ENCODE results near the gene WDR54. TPM values are rescaled to one million over a fixed set of nuclear protein-coding genes. Genes with fewer than 3 reads are reported as not detected.
A peak's percentile ranks its signal among the peaks of the same experiment; 100 is the strongest.
"Not testable (repeated sequence)": the region's sequence is repeated elsewhere in the genome, so short reads cannot be mapped to it uniquely, and the experiment has no call there.

Gene WDR54
- total RNA-seq, 1 donor from 2014 or later = 4.6 TPM

DNA sequence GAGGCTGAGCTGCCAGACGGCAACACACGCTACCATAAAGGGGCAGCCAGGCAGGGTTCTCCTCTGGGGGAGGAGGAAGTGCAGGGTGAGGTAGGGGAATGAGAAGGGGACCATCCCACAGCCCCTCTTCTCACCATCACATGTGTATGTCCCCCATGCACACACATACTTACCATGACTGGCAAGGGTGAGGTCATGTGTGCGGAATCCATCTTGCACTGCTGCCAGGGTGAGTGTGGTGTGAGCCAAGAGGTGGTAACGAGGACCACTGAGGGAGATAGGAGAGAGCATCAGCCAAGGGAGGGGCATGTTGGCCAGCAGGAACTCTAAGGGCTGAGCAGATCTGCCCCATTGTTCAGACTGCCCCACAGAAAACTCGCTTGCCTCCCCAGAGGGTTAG, 7.1 kb downstream of the WDR54 start:
- DNase-seq (ENCODE audit: low spot score) = no peak

DNA sequence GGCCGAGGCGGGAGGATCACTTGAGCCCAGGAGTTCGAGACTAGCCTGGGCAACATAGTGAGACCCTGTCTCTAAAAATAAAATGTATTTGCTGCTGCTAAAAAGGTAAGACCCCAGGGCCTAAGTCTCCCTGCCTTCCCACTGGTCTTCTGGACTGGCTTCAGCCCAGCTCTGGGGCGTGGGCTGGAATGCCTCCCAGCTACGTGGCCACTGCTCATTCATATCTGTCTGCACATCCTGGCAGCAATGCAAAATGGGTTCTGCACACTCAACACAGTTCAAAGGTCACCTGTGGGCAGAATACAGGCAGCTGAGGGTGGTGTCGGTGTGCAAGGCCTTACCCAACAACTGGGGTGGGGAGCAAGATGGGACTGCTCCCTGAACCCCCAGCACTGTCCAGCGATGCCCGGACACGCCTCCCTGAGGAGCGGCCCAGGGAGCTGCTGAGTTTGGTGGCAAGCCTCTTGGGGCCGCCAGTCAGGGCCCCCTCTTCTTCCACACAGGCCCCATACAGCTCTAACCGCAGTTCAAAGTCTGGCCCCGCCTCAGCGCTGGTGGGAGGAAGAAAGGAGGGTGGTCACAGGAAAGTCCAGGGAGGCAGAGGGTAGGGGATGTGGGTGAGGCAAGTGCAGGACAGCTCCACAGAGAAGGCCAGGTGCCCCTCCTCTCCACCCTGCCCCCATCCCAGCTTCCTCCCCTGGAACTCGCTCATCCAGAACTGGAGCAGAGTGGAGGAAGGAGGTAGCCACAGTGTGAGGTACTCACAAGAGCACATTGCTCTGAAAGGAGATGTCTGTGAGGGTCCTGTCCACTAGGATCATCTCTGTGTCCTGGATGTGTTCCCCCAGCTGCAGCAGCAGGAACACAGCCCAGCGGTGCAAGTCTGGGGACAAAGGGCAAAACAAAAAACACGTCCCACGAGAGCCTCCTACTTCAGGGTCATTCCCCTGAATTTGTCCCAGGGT, 8.2 kb downstream of the WDR54 start:
- no peak for DNase-seq (ENCODE audit: low spot score)

DNA sequence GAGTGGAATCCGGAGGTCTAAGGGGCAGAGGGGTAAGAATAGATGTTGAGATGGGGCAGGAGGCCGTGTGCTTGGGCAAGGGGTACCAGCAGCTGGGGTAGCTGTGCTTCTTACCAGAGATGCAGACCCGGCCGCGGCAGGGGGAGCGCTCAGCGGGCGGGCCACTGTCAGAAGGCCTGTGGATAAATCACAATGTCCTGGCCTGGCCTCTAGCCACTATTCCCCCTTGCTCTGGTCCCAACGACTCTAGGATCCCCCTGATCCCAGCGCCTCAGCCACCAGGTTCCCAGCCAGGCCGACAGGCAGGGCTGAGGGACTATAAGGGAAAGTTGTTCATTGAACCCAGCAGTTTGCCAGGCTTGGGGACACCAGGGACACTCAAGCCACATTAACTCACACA, 9.0 kb downstream of the WDR54 start:
- DNase-seq (ENCODE audit: low spot score) = no peak

DNA sequence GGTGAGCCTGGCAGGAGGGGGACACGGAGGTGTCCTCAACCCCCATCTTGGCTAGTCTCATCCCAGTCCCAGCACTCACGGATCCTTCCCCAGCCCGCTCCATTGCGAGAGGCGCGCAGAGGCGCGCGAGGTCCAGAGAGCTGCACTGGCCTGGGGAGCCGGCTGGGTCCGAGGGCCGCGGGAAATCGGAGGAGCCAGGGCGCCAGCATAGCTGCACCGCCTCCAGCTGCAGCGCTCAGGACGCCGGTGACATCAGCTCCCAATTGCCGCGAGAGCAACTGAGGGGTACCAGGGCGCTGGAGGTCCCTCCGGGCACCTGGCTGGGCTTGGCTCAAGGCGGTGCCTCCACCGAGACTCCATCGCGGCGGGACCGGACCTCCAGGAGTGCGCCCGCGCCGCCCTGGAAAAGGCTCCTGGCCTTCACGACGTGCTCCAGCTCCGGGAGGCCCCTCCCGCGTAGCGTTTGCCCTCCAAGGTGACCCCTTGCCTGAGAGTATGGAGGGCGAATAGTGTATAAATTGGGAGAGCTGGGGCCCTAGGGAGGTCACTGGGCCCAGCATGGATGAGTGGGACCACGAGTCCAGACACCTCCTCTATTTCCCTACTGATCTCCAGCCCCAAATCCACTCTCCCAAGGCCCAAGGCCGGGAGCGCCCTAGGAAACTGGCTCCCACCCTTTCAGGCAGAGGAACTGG, 14.7 kb downstream of the WDR54 start:
- DNase-seq (ENCODE audit: low spot score) = no peak

DNA sequence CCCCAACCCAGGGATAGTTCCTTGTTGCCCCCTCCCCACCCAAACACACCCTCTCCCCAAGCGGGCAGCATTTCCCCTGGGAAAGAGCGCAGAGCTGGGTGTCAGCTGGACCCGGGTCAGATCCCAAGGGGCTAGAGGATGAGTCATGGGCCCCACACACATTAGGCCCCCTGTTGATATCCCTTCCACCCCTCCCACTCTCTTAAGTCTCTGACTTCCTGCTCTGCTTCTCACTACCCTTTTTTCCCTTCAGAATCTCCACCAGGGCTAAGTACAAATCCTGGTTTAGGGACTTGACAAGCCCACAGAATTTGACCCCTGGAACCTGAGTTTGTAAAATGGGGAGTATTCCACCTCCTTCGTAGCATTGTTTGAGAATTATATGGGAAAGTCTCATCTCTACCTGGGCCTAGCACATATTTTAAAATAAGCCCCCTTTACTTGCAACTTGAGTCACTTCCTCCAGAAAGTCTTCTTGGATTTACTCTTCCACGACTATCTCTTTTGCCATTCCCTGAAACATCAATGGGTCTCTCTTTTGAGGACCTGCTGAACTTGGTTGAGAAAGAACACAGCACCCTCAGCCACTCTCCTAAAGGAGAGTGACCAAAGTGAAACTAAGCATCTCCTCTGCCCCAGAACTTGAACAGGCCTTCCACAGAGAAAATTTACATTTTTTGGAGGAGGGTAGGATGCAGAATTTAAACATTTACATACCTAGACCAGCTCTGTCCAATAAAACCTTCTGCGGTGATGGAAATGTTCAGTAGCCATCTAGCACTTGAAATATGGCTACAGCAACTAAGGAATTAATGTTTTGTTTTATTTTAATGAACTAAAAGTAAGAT, 15.5 kb downstream of the WDR54 start:
- no peak for DNase-seq (ENCODE audit: low spot score)

DNA sequence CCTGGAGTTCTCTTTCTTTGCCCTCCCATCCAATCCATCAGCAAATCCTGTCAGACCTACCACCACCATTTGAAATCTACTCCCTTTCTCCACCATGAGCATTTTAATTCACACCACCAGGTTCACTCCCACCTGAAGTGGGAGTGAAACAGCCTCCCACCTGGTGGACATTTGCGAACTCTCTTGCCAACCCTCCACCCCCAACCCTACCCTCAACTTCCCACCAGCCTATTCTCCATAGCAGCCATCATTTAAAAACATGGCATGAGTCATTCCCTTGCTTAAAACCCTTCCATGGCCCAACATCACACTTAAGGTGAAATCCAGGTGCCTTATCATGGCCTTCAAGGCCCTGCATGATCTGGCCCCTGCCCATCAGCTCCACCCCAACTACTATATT, 16.7 kb downstream of the WDR54 start:
- DNase-seq (ENCODE audit: low spot score) = no peak

DNA sequence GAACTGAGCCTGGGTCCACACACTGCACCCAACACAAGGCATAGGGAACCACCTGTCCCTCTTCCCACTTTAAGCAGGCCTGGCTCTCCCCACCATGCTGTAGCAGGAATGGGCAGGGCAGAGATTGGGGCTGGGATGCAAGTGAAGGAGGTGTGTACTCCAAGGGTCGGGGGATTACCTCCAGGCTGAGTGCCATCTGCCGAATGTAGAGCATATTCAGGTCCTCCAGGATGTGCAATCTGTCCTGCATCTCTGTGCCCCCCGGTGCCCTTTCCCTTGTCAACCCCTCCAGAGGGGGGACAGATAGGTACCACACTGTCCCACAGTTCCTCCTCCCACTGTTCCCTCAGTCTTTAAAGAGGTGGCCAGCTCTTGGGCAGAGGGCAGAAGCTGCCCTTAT, 17.8 kb downstream of the WDR54 start:
- no peak for DNase-seq (ENCODE audit: low spot score)

DNA sequence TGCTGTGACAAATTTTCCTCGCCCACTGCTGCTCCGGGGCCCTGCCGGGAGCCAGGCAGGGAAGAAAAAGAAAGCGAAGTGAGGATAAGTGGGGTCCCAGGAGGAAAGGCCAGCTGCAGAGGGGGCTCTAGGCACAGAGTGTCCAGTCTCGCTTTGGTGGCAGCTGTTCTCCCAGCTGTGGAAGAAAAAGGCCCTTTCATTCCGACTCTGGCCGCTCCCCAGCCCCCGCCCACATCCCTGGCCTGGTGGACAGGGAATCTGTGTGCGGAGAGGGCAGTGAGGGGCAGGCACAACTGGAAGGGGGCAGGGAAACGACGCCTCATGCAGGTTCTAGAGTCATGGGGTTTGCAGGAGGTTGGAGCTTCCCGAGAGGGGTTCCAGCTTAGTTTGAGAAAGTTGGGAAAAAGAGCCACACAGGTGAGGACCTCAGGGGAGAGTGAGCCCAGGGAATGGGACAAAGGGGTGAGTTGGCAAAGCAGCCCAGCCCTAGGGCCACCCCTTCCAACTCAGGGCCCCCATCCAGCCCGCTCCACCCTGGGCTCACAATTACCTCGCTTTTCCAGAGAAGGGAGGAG, 18.4 kb downstream of the WDR54 start:
- no peak for DNase-seq (ENCODE audit: low spot score)

DNA sequence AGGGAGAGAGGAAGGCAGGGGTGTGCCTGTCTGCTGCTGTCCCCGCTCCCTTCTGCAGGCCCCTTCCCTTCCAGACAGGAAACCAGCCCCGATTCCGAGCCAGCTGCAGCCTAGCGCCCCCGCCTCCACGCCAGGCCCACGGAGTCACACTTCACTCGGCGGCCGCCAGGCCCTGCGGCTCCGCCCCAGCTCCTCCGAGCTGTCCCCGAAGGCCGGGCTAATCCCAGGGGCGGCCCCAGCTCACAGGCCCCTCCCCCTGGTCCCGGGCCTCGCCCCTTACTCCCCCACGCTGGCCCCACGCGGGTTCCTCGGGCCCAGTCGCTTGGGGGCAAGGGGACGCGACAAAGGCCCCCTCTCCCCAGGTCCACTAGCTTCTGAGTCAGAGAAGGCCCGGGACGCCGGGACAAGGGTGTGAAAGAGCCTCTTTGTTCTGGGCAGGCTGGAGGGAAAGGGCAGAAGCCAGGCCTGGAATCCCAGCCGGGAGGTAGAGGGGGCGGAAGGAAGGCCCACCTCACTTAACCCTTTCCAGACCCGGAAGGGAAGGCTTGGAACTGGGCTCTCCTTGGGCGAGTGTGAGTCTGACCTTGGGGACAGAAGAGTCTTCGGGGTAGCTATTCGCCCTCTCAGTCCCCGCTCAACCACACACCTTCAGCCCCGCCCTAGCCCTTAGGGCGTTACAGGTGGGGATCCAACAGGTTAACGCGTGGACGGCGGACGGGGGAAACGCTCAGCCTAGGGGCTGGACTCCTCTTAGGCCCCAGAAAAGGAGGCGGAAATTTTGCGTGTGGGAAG, 19.0 kb downstream of the WDR54 start:
- DNase-seq (ENCODE audit: low spot score) = peak; percentile 93

DNA sequence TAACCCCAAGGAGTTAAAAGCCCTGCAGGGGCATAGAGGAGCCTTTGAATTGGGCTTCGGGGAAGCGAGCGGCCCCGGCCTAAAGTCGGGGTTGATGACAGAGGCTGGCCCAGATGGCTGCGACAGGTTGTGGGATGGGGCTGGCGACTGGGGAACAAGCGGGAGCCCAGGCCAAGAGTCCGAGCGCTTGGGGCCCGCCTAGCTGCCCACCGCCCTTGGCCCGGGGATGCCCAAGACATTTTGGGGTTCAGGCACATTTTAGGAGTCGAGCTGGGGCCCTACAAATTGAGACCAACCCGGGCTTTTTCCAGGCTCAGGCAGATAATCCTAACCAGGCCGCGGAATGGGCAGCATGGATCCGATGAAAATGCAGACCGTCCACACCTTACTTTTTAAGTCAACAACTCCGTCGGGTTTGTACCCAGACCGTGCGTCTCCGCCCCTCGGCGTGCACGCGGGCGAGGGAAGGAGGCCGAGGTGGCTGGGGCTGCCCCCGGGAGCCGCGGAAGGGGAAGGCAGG, 19.7 kb downstream of the WDR54 start:
- DNase-seq (ENCODE audit: low spot score) = no peak

DNA sequence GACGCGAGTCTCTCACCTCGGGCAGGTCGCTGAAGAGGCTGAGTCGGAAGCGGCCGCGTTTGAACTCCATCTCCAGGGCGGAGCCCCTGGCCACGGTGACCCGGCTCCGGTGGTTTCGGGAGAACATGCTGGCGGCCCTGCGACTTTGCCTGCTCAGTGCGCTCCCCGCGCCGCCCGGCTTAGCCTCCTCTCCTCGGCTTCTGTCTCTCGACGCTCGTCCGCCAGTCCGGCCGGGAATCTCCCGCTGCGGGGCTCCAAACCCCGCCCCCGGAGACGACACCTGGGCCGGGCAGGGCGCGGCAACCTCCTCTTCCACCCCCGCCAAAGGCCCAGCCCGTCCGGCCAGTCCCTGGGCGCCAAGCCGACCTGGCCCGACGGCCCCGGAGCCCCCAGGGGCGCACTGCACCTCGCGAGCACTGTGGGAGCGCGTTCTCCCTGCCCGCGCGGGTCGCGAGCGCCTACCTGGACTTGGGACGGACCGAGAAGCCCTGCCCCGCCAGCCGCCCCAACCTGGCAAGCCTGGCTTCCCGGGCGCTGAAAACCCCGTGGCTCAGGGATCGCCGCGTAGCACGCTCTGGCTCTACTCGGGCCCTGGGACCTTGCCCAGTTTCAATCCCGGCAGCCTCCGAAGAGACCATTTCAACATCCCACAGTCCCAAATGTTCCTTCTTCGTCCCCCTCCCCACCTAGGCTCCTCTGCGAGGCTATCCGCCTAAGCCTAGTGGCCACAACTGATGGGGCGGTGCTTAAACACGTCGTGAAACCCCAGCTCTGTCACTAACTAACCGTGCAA, 20.4 kb downstream of the WDR54 start, which contains the start of gene RTKN:
RTKN (minus strand) TSS at position 248 of the 793 bp plus-strand sequence; CDS start at position 127, 121 bp downstream.
- peak; percentile 91 for DNase-seq (ENCODE audit: low spot score)

DNA sequence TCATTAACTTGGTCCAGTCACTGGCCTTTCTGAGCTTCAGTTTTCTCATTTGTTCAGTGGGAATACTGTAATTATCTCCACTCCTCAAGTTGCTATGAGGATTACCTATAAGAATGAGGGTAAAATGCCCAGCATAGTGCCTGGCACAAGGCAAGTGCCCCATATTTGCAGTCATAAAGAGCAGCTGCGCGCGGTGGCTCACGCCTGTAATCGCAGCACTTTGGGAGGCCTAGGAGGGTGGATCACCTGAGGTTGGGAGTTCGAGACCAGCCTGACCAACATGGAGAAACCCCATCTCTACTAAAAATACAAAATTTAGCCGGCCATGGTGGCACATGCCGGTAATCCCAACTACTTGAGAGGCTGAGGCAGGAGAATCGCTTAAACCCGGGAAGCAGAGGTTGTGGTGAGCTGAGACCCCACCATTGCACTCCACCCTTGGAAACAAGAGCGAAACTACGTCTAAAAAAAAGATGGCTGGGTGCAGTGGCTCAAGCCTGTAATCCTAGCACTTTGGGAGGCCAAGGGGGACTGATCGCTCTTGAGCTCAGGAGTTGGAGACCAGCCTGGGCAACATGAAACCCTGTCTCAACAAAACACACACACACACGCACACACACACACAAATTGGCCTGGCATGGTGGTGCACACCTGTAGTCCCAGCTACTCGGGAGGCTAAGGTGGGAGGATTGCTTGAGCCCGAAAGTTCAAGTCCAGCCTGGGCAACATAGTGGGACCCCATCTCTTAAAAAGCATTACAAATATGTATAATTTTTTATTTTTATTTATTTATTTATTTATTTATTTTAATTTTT, 21.2 kb downstream of the WDR54 start:
- not testable (repeated sequence) for DNase-seq (ENCODE audit: low spot score)

DNA sequence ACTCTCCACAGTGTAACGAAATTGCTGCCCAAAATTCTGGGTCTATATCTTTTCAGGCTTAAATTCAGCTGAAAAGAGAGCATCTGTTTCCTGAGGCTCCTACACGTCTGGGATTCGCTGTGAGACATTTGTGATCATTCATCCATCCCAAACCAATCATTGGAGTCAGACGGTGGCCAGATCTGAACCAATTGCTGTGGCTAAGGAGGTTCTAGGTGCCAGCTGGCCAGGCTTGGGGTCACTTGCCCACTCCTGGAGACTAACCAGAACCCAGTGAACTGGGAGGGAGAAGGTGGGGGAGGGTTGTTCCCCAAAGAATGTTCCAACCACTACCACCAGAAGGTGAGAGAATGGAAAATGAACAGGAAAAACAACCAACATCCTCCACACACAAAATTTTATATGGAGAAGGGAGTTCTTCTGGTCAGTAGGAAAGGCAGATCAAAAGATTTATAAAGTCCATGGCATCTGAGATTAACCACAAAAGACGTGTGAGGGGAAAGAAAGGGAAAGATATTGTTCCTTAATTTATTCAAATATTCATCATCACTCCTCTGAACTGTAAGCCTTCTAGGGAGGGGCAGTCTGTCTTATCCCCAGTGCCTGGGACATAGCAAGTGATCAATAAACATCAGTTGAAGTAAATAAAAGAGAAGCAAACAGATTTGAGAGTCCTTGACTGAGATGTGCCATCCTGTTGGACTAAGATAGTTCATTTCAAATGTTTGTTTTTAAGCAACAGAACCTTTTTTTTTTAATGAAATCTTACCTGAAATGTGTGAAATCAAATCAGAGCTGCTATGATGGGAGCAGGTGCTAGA, 23.2 kb downstream of the WDR54 start:
- DNase-seq (ENCODE audit: low spot score) = no peak

DNA sequence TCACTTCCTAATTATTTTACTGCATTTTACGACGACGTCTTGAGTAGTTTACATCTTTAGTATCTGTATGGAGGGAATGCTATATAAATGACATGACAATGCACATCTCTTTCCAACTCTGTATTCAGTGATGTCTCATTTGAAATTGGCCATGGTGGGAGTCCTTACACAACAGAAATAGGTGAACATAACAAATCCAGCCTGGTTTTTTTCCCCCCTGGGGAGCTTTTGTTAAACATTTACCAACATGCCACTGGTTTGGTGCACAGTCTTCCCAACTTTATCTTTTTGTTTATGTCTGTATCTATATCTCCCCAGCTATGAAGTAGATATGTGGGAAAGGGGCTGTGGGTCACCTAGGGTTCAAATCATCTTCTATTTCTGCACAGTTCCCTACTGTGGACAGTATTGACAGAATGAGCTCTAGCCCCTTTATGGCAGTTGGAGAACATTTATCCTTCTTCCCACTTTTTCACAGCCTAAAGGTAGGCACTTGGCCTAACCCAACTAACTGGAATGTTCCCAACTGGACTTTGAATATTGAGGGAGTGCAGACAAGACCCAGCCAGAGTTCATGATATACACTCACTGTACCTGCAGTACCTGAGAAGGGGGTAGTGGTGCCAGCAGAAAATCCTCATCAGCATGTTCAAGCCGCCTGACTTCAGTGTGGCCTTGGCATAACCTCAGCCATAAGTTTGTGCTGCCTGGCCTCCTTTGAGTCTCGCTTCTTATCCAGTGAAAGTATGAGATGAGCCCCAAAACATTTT, 25.9 kb downstream of the WDR54 start:
- DNase-seq (ENCODE audit: low spot score) = no peak

DNA sequence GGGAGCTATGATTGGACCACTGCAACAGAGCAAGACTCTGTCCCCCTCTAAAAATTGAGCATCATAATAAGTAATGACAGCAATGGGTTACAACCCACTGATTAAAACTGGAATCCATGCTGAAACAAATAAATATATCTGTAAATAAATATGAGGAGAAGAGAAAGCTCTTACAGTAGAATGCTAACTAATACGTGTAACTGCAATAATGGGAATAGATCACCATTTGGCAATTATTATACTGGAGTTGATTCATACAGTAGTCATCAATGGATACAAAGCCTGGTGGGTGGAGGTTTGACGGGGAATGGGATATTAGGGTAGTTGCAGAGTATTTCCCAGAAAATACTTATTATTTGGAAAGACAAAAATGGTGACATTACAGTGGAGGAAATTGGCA, 27.2 kb downstream of the WDR54 start:
- no peak for DNase-seq (ENCODE audit: low spot score)

DNA sequence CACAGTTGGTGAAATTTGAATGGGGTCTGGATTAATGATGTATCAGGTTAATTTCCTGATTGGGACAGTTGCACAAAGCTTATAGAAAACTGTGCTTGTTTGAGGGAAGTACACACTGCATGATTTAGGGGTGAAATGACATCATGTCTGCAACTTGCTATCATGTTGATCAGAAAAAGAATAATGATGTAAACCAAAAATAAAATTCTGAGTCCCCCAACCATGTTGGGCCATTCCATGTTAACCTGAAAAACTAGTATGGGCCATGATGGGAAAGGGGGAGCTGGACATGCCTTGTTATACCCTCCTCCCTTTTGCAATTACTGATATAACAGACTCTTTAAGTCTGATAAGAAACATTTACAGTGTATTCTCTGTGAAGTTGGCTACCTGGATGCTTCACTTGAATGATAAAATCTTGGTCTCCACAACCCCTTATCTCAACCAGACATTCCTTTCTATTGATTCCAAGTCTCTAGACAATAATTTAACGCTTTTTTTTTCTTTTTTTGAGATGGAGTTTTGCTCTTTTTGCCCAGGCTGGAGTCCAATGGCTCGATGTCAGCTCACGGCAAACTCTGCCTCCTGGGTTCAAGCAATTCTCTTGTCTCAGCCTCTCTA, 29.1 kb downstream of the WDR54 start:
- no peak for DNase-seq (ENCODE audit: low spot score)
